Hematopoietic multipotent progenitor cell treated with erythropoietin and hydrocortisone succinate and interleukin-3 and kit ligand, for 6 days (in vitro differentiated cells): ENCODE data around the gene KIRREL3.

Experiments used
- DNase-seq: peaks from one replicate; pipeline ENCODE4 v3.0.0-alpha.2; 2015

The KIRREL3 gene

DNA sequence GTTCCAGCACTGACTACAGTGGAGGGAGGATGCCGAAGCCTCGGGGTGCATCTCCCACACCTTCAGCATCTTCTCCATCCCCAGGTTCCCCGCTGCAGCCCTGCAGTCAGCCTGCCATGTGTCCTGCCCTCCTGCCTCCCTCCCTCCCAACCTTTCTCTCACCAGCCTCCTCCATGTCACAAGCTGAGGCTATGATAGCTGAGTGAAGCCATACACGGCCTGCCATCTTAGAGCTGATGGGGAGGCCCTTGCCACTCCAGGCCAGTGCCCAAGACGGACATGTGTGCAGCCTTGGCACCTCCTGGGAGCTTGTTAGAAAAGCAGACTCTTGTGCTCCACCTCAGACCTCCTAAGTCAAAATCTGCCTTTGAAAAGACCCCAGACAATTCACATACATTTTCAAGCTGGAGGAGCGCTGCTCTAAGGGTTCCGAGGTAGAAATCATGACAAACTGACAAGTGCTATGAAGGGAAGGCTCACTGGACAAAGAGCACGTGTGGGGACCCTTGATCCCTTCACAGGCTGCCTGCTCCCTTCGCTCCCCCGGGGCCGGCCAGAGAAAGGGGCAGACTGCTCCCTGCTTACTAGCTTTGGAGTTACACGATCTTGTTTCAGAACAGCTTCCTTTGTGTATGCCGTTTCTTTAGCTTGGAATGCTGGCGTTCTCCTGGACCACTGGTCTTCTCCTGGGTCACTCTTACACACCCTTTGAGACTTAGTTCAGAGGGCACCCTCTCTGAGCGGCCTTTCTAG is 521.2 kb downstream of the KIRREL3 start:
- no peak for DNase-seq

- no peak for DNase-seq
Measured at GRCh38 chr11:126478466-126478865, 522.1 kb downstream of the KIRREL3 start.

DNA sequence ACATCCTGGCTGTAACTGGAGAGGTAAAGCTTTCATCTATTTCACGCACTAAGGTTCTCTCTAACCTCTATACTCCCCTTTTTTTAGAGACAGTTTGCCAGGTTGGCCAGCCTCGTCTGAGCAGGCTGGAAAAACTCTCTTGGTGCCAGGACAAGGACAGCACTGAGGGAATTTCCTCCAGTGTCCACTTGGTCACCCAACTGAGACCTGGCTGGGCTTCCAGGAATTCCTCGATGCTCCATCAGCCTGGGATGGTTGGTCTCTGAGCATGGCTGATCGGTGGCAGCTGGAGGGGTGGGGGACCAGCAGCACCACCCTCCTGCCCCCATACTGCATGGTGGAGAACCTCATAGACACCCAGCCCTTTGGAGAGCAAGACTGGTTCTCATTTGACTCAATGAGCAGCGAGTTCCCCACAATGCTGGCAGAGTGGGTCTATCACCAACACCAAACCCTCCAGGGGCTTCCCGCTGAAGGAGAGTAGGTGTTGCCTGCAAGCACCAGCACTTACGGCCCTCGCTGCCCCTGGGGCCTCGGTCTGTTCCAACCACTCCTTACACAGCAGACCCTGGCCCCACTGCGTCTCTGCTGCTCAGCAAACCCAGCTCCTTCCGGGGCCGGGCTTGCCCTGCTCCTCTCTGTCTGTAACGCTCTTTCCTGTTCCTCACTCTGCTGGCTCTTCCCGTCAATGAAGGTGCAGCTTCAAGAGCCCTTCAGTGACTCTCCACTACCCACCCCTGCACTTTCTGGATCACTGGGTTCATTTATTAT is 522.9 kb downstream of the KIRREL3 start:
- DNase-seq, result peak; percentile 35

GRCh38 chr11:126476977-126477376 is 523.6 kb downstream of the KIRREL3 start:
- no peak for DNase-seq

- no peak for DNase-seq
Measured at GRCh38 chr11:126476266-126476924, 524.2 kb downstream of the KIRREL3 start.

DNA sequence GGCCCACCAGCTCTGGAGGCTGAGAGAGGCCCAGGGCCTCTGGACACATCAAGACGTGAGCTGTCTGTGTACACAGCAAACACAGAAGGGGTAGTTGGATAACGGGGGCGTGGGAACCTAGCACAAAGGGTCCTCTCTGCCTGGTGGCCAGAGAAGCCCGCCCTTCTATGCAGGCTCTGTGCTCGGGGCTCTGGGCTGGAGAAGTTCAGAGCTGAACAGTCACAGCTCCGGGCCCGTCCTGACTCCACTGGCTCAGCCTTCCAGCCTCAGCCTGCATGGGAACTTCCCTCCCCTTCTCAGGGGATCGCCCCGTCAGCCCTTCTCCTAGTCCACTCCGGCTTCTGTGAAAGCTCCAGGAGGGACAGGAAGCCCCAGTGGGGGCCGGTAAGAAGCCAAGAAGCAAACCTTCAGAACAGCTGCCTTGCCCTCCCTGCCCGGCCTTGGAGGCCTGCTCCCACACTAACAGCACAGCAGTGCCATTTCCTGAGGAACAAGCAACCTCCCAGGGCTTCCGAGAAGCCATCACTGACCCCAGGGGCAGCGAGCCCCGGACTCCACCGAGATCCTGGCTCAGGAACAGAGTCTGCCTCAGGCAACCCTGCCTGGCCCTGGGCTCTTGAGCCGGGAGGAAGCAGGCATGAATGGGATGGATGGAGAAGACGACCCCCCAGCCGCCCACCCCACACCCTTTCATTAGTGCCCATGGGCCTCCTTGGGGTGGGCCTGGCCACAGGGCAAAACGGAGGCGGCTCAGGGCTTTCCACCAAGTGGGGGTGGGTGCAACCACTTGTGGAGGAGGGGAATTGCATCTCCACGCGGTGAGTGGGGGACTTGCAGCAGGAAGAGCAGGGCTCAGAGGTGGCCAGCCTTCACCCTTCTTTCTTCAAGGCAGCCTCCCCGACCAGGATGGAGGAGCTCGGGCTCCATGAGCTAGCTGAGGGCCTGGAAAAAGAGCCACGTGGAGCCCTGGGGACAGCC is 525.3 kb downstream of the KIRREL3 start:
- no peak for DNase-seq

GRCh38 chr11:126474220-126474619 is 526.4 kb downstream of the KIRREL3 start:
- DNase-seq, result no peak

GRCh38 chr11:126473269-126473668 is 527.3 kb downstream of the KIRREL3 start:
- no peak for DNase-seq

DNA sequence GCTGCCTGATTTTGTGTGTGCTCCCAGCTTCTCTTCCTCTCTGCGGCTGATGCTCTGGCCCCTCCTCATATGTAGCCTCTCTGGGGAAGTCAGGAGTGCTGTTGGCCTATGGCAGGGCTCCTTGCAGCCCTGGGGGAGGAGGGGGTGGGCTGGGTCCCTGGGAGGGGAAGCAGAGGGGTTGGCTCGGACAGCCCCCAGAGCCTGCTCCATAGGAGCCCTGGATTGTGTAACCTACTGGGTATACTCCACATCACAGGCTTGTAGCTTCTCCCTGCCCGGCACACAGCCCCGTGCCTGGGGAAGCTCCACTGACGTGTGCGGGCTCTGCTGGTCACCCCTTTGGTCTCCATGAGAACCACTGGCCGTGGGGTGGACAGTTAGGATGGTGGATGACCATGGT is 531.3 kb downstream of the KIRREL3 start:
- DNase-seq, result no peak

DNA sequence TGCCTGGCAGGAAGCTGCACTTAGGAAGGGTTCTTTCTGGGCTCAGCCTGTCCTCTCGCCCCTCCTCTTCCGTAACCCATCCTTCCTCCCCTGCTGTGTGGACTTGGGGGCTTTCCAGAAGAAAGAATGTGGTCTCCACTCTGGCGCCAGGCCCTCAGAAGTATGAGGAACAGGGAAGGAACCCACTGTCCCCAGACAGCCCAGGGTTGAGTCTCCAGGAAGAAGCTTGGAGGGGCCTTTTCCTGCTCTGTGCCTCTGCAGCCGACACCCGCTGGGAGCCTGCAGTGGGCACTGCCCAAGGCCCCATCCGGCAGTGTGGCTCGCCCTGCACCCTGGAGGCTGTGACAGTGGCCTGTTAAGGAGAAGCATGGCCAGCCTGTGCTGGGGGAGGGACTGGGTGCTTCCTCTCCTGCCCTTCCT is 532.5 kb downstream of the KIRREL3 start:
- peak; percentile 19 for DNase-seq

DNA sequence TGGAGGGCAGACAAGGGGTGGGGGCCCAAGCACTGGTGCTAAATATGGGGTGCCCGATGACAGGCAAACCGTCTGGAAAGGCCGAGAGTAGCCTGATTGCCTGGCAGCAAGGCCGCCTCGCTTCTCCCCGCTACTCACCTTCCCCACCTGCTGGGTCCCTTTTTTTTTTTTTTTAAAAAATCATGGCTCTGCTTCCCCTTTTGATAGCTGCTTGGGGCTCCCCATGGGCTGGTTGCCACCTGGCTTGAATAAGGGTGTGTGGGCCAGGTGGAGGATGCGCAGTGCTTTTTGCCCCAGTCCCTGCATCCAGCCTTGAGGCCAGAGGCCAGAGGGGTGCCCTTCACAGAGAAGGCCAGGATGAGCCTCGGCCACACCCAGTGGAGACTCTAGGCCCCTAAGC is 533.1 kb downstream of the KIRREL3 start:
- no peak for DNase-seq

- no peak for DNase-seq
Measured at GRCh38 chr11:126467046-126467370, 533.6 kb downstream of the KIRREL3 start.

DNA sequence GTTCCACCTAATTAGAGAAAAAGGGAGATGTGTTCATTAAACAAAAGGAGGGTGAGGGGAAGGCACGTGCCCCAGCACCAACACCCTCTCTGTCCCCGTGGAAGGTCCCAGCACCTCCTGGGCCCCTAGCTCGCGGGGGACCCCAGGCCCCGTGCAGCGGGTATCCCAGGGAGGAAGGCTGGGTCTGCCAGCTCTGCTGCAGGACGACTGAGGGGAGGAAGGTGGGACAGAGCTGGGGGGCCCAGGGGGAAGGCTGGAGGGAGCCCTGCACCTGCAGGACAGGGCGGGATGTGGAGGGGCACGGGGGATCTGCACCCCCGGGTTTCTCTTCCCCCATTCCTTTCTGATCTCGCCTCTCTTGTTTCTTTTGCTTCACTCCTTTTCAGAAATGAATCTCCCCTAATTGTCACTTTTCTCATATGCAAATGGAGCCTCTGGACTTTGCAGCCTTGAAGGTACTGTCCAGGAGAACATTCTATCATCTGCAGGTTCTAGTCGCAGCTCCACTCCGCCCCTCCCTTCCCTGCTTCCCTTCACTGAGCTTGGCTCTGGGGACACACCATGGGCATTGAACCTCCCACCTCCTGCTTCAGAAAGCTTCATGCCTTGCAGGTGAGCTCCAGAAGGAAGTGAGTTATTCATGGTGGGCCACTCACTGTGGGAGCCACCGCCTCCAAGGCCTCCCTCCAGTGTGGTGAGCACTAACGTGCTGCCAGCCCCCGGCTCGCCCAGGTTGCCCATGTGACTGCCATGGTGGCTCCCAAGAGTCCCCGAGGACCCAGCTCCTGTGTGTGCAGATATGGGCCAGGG is 534.1 kb downstream of the KIRREL3 start:
- no peak for DNase-seq

GRCh38 chr11:126465573-126466188 is 534.9 kb downstream of the KIRREL3 start:
- no peak for DNase-seq

DNA sequence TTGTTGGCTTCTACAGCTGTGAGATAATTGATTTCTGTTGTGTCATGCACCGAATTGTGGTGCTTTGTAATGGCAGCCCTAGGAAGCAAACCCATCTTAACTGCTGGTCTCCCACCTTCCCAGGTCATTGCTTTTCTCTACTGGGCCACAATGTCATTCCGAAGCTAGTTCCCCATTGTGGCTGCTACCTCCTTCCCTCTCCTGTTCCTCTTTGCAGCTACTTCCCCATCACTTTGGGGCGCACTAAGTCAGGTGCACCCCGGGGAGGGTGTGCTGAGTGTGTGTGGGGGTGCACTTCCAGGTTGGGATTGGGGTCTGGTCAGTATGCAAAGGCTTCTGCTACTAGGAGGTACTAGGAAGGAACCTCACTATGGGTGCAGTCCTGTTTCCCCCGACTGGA is 535.8 kb downstream of the KIRREL3 start:
- DNase-seq, result peak; percentile 23

DNA sequence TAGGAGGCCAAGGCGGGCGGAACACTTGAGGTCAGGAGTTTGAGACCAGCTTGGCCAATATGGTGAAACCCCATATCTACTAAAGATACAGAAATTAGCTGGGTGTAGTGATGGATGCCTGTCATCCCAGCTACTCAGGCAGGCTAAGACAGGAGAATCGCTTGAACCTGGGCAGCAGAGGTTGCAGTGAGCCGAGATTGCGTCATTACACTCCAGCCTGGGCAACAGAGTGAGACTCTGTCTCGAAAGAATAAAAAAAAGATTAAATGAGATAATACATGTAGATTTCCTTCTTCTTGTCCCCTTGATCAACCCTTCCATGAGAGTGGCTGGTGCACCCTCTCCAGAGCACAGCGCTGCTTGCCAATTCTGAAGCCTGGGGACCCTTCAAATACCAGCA is 538.1 kb downstream of the KIRREL3 start:
- DNase-seq, result no peak

GRCh38 chr11:126461996-126462395 is 538.6 kb downstream of the KIRREL3 start:
- DNase-seq, result no peak

DNA sequence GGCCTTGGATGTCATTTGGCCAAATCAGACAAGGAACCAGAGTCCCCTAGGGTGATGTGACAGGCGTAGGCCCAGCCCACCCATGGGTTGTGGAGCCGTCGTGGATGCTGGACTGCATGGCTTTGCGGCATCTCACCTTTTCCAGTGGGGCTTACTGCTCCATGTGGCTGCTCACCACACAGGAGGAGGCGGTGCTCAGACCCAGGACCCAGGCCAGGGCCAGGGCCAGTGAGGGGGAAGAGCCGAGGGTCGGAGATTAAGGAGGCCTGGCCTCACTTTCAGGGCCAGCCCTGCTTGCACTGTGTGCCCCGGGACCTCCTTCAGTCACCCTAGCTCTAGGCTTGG is 539.5 kb downstream of the KIRREL3 start:
- DNase-seq, result no peak

DNA sequence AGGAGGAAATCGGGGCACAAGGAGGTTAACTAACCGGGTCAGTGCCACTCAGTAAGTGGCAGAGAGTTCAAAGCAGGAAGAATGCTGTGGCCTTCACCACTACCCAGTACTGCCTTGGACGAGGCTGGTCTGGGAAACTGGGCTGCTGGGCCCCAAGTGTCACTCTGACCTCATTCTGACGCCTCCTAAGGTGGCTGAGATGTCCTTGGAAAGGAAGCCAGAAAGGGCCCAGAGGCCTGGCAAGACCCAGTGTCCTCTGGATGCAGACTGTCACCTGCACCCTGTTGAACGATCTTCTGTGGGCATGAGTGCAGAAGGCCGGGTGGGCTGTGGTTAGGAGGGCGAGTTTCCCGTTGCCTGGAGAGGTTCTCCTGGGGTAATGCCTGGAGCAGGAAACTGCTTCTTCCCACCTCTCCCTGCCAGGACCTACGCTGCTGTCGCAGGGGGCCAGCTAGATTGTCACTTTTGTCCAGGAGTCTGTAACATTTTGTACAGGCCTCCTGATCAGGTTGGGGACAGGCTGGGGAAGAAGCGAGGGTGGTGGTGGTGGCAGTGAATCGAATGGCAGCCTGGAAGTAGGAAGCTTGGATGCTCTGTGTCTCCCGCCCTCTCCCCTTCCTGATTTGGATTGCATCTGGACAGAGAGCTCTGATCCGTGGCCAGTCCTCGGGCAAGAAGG is 540.0 kb downstream of the KIRREL3 start:
- DNase-seq, result no peak

DNA sequence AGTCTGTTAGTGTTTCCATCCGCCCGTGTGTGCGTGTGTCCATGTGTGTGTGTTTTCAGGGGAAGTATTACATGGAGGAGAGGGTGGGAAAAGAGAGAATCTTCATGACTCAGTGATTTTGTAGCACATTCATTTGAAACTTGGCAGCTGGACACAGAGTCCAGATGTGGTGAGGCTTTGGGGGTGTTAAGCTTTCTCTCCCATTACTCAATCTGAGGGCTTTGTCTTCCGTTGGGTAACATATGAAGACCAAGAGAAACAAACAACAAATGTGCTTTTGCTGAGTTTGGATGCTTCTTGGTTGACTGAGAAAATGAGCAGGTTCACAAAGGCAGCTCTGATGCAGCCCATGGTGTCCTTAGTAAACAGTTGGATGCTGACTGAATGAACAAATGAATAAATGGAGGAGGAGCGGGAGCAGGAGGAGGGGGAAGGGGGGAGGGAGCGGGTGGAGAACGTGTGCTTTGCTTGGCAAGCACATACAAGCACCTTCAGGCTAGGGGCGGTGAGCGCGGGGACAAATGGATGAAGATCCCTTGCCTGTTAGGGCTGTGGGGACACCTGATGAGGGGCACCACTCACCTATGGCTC is 540.8 kb downstream of the KIRREL3 start:
- DNase-seq, result no peak

- DNase-seq, result no peak
Measured at GRCh38 chr11:126457817-126458216, 542.8 kb downstream of the KIRREL3 start.
